HCT116 (cell line): ENCODE data around the gene AP1B1. TPM values are rescaled to one million over a fixed set of nuclear protein-coding genes. Genes with fewer than 3 reads are reported as not detected.

Experiments
- ATAC-seq: fragments of 200-7000 bp; cut with Tn5 transposase; 2 replicates; pipeline ENCODE4 v1.9.1; 2020; ENCODE audit warnings: mild to moderate bottlenecking, moderate library complexity
- BruUV-seq: library from RNA; stranded (reverse); fragments of 400-500 nt; replicated peaks from 2 replicates; lab custom pipeline; 2021; lab: Mats Ljungman, UMichigan
- CTCF ChIA-PET: fragments of 300-600 bp; sonication (Branson Sonifier 250); formaldehyde crosslinking; loops from one replicate; lab custom pipeline; 2021; ENCODE audit warnings: antibody characterized with exemption; lab: Charles Lee
- POLR2A ChIA-PET: fragments of 300-600, 350-600 bp; sonication (Branson Sonifier 250); formaldehyde crosslinking; loops from one replicate; lab custom pipeline; 2021; ENCODE audit warnings: antibody characterized with exemption; lab: Charles Lee
- RAD21 ChIA-PET, 2 experiments: fragments of 300-600 bp; sonication (Branson Sonifier 250); formaldehyde crosslinking; loops; one replicate each; lab custom pipeline; 2023; ENCODE audit warnings: low total read pairs in 2 of 2; ENCODE audit not compliant: uncharacterized antibody in 2 of 2, unreplicated experiment in 2 of 2, low non-redundant PET in 1 of 2; lab: Charles Lee
- DNase-seq: peaks from one replicate; pipeline ENCODE4 v3.0.0-alpha.2; 2010; ENCODE audit warnings: low read depth, low spot score
- H2AFZ ChIP-seq: fragments of 200-600 bp; shearing (Covaris generic), sonication (generic); 2 replicates; pipeline ENCODE4 v1.6.1; 2017; ENCODE audit warnings: low read depth, mixed run types, mixed read lengths, antibody characterized with exemption, low read length; ENCODE audit not compliant: poor library complexity, severe bottlenecking
- H3K27ac ChIP-seq: 2 replicates; pipeline ENCODE4 v1.5.1; 2012; ENCODE audit warnings: low read depth, low read length
- H3K27me3 ChIP-seq: fragments of 200-600 bp; sonication (generic); 2 replicates; pipeline ENCODE4 v1.6.1; 2016; ENCODE audit warnings: mixed run types, low read length, mixed read lengths; ENCODE audit not compliant: insufficient read depth
- H3K36me3 ChIP-seq, 2 experiments: fragments of 200-500 bp in 1 of 2; fragments of 200-600 bp in 1 of 2; sonication (Bioruptor generic) in 1 of 2; sonication (generic) in 1 of 2; 2 replicates each; pipeline versions ENCODE4 v1.5.1 to v1.6.1; 2014 to 2016; ENCODE audit warnings: low read length in 2 of 2, inconsistent platforms in 1 of 2, mixed read lengths in 1 of 2, mixed run types in 1 of 2; ENCODE audit not compliant: insufficient read depth in 2 of 2, control insufficient read depth in 1 of 2
- H3K4me1 ChIP-seq, 2 experiments: fragments of 200-600 bp in 1 of 2; sonication (generic) in 1 of 2; 2 replicates each; pipeline versions ENCODE4 v1.5.1 to v1.6.1; 2012 to 2017; ENCODE audit warnings: low read length in 2 of 2, inconsistent platforms in 1 of 2, mild to moderate bottlenecking in 1 of 2, mixed read lengths in 1 of 2, mixed run types in 1 of 2, moderate library complexity in 1 of 2; ENCODE audit not compliant: insufficient read depth in 2 of 2, control insufficient read depth in 1 of 2
- H3K4me2 ChIP-seq: fragments of 200-600 bp; sonication (generic); 2 replicates; pipeline ENCODE4 v1.6.1; 2017; ENCODE audit warnings: mixed run types, low read length, mixed read lengths
- H3K4me3 ChIP-seq, 2 experiments: fragments of 200-600 bp in 1 of 2; sonication (generic) in 1 of 2; replicated peaks in 1 of 2; 2 replicates each; pipeline ENCODE4 v1.5.1; 2011 to 2016; ENCODE audit warnings: low read length in 2 of 2, control low read depth in 1 of 2, low read depth in 1 of 2, mild to moderate bottlenecking in 1 of 2, mixed read lengths in 1 of 2, mixed run types in 1 of 2
- H3K79me2 ChIP-seq: fragments of 200-600 bp; sonication (generic); 2 replicates; pipeline ENCODE4 v1.6.1; 2017; ENCODE audit warnings: mild to moderate bottlenecking, mixed run types, low read length, moderate library complexity, mixed read lengths; ENCODE audit not compliant: insufficient read depth
- H3K9ac ChIP-seq: fragments of 200-600 bp; sonication (generic); 2 replicates; pipeline ENCODE4 v1.6.1; 2016; ENCODE audit warnings: low read length, mixed read lengths
- H3K9me2 ChIP-seq: fragments of 200-600 bp; sonication (generic), shearing (Covaris generic); 2 replicates; pipeline ENCODE4 v1.6.1; 2017; ENCODE audit warnings: mixed run types, mild to moderate bottlenecking, moderate library complexity; ENCODE audit not compliant: insufficient read depth
- H3K9me3 ChIP-seq, 2 experiments: fragments of 200-500 bp in 1 of 2; fragments of 200-600 bp in 1 of 2; sonication (Bioruptor generic) in 1 of 2; sonication (generic) in 1 of 2; 2 replicates each; pipeline ENCODE4 v1.6.1; 2014 to 2017; ENCODE audit warnings: low read length in 2 of 2, mixed read lengths in 2 of 2, inconsistent platforms in 1 of 2, low read depth in 1 of 2, mild to moderate bottlenecking in 1 of 2, mixed run types in 1 of 2, moderate library complexity in 1 of 2; ENCODE audit not compliant: control insufficient read depth in 1 of 2, insufficient read depth in 1 of 2
- H4K20me1 ChIP-seq: fragments of 200-600 bp; sonication (generic), shearing (Covaris generic); 2 replicates; pipeline ENCODE4 v1.6.1; 2017; ENCODE audit warnings: mixed run types, mild to moderate bottlenecking, moderate library complexity; ENCODE audit not compliant: insufficient read depth
- ATF3 ChIP-seq: IDR thresholded peaks from 2 replicates; pipeline ENCODE4 v1.6.1; 2012
- CBX3 ChIP-seq: IDR thresholded peaks from 2 replicates; pipeline ENCODE4 v1.6.1; 2012; ENCODE audit warnings: low read depth
- CEBPB ChIP-seq: IDR thresholded peaks from 2 replicates; pipeline ENCODE4 v1.6.1; 2012; ENCODE audit warnings: low read depth
- CTCF ChIP-seq, 3 experiments: fragments of 200-600 bp in 1 of 3; sonication (generic) in 1 of 3; IDR thresholded peaks in 2 of 3; conservative IDR thresholded peaks in 1 of 3; 2 replicates each; pipeline ENCODE4 v1.5.1; 2012 to 2017; ENCODE audit warnings: low read depth in 2 of 3, low read length in 2 of 3, antibody characterized with exemption in 1 of 3, borderline replicate concordance in 1 of 3, control low read depth in 1 of 3, mild to moderate bottlenecking in 1 of 3, mixed read lengths in 1 of 3, mixed run types in 1 of 3, moderate library complexity in 1 of 3; ENCODE audit not compliant: insufficient read depth in 1 of 3
- ELF1 ChIP-seq: IDR thresholded peaks from 2 replicates; pipeline ENCODE4 v1.6.1; 2012; ENCODE audit warnings: low read depth, borderline replicate concordance
- EZH2 ChIP-seq: fragments of 200-600 bp; sonication (generic); IDR thresholded peaks from 2 replicates; pipeline ENCODE4 v1.6.1; 2017; ENCODE audit warnings: antibody characterized with exemption, mixed run types
- EZH2phosphoT487 ChIP-seq: fragments of 200-600 bp; IDR thresholded peaks from 2 replicates; pipeline ENCODE4 v1.6.1; 2018; ENCODE audit warnings: antibody characterized with exemption, borderline replicate concordance
- FOSL1 ChIP-seq: IDR thresholded peaks from 2 replicates; pipeline ENCODE4 v1.6.1; 2012; ENCODE audit warnings: low read depth
- MAX ChIP-seq: IDR thresholded peaks from 2 replicates; pipeline ENCODE4 v1.6.1; 2012
- RAD21 ChIP-seq: IDR thresholded peaks from 2 replicates; pipeline ENCODE4 v1.6.1; 2012; ENCODE audit warnings: low read depth, mild to moderate bottlenecking
- SIN3A ChIP-seq: IDR thresholded peaks from 2 replicates; pipeline ENCODE4 v1.6.1; 2012; ENCODE audit warnings: low read depth
- SP1 ChIP-seq: IDR thresholded peaks from 2 replicates; pipeline ENCODE4 v1.6.1; 2012; ENCODE audit warnings: low read depth
- SRF ChIP-seq: IDR thresholded peaks from 2 replicates; pipeline ENCODE4 v1.6.1; 2012; ENCODE audit warnings: low read depth
- TCF7L2 ChIP-seq: IDR thresholded peaks from 2 replicates; pipeline ENCODE4 v1.7.0; 2011; ENCODE audit warnings: borderline replicate concordance, inconsistent platforms; ENCODE audit not compliant: insufficient read depth, insufficient read length; ENCODE audit errors: extremely low read depth
- YY1 ChIP-seq: IDR thresholded peaks from 2 replicates; pipeline ENCODE4 v1.6.1; 2011; ENCODE audit warnings: low read length, low read depth, moderate library complexity, mild to moderate bottlenecking; ENCODE audit not compliant: insufficient replicate concordance; ENCODE audit errors: extremely low read depth
- ZBTB33 ChIP-seq: IDR thresholded peaks from 2 replicates; pipeline ENCODE4 v1.6.1; 2011; ENCODE audit warnings: mild to moderate bottlenecking, low read length, moderate library complexity; ENCODE audit not compliant: insufficient replicate concordance; ENCODE audit errors: extremely low read depth
- ZNF274 ChIP-seq: fragments of 200-500 bp; sonication (Bioruptor generic); IDR thresholded peaks from 2 replicates; pipeline ENCODE4 v1.6.1; 2014; ENCODE audit warnings: mild to moderate bottlenecking, low read depth, low read length, inconsistent platforms
- intact Hi-C: fragments of 100-400 bp; cut with micrococcal nuclease; formaldehyde crosslinking; loops from 2 replicates; pipeline ENCODE4 v1.10.0; 2022
- total RNA-seq: library from RNA; stranded (reverse); gene quantifications from one replicate; pipeline ENCODE4 v1.2.1, GENCODE V29; 2021; ENCODE audit not compliant: unreplicated experiment

The AP1B1 gene
- total RNA-seq, 1 experiment from 2014 or later = 60.4 TPM

GRCh38 chr22:29335656-29336055 is 52.7 kb downstream of the AP1B1 start:
- RAD21 ChIA-PET = no interaction called here
- Histone ChIP-seq H4K20me1 (no peaks in the 10 kb centered on the region), H3K4me1 (no peaks in the 10 kb centered on the region; a peak in 1 of 4 replicates), H3K4me3 (no peak overlapping the region), H3K9ac (no peak overlapping the region), H3K79me2 (no peaks in the 10 kb centered on the region), H3K4me2 (no peak overlapping the region), H3K36me3 (peaks cover 12 to 18% of the 10 kb centered on the region in 2 experiments), H3K27ac (no peak overlapping the region), H3K27me3 (no peaks in the 10 kb centered on the region), H3K9me3 (no peaks in the 10 kb centered on the region), H2AFZ (no peak overlapping the region), H3K9me2 (no peaks in the 10 kb centered on the region)
- TF ChIP-seq ZNF274 (no peak), EZH2 (no peak), SRF (no peak), ZBTB33 (no peak), CEBPB (no peak), SP1 (no peak), CTCF (IDR thresholded peaks at IDR 0.05 in 2 of 3, conservative IDR thresholded peaks at IDR 0.05 in 1 of 3; ENCODE audit: borderline replicate concordance in 1 of 3, insufficient read depth in 1 of 3, low read depth in 2 of 3, low read length in 2 of 3) (no peak), CBX3 (no peak), TCF7L2 (no peak), SIN3A (no peak), EZH2phosphoT487 (no peak), ATF3 (no peak), RAD21 (no peak), YY1 (no peak), MAX (no peak), ELF1 (no peak), FOSL1 (no peak)
- ATAC-seq = no peak
- BruUV-seq = no TSS peak
- intact Hi-C loops = no loop called here
- DNase-seq = no peak
- CTCF ChIA-PET = no interaction called here
- POLR2A ChIA-PET = no interaction called here
